Stimulated activated CD8-positive, alpha-beta memory T cell treated with anti-CD3 and anti-CD28 coated beads, Interleukin-4, amount 100 ng/mL, for 4 hours (primary cell): ENCODE results near the gene TTLL10.

Source experiments
- DNase-seq, 2 donors: peaks; one replicate each; pipeline ENCODE4 v3.0.0-alpha.2; 2020; ENCODE audit warnings: low read depth in 2 of 2, low spot score in 1 of 2

Gene TTLL10

DNA sequence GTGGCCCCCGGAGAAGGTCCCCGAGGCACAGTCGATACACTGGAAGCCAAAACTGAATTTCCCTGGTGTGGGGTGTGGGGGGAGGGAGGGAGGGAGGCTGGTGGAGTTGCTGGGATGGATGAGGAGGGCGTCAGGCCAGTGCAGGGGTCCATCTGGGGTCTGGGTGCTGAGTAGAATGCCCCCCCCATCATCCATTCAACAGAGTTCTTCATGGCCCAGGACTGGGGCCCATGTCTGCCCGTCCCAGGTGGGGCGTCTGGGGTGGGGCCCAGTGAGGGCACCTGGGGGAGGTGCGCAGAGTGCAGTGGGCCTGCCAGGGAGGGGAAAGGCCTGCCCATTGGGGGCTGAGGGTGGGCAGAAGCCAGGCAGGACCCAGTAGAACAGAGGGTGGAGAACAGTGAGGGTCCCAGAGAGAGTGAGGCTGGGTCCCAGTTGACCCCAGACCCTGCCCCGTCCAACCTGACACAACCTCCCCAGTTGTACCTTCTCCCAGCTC, 30.8 kb downstream of the TTLL10 start:
- no peak for DNase-seq

DNA sequence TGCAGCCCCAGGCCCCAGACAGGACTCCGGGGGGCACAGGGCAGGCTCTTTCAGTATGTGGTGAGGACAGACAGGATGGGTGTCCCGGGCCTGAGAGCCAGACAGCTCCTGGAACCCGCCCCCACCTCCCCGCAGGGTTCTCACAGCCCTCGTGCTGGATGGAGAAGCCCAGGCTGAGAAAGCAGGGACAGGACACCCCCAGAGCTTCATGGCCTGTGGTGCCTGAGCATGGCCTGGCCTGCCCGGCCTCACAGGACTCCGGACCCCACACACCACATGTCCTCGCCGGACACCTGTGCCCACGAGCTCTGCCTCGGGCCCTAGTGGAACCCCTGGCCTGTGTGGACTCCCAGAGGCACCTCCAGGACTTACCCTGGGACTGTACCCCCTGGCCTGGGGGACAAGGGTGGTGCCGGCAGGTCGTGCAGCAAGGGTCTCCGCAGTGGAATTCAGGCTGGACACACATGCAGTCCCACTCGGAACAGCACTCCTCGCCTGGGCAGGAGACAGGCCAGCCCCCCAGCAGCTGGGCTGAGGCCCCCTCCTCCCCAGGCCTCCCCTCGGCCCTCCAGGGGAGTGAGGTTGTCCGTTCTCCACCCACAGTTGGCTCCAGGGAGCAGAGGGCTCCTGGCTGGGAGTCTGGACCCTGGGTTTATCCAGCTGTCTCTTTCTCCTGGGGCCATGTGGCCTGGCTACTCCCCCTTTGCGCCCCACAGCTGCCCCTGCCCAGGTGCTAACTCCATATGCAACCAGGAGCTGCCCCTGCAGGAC, 31.5 kb downstream of the TTLL10 start:
- DNase-seq = no peak

DNA sequence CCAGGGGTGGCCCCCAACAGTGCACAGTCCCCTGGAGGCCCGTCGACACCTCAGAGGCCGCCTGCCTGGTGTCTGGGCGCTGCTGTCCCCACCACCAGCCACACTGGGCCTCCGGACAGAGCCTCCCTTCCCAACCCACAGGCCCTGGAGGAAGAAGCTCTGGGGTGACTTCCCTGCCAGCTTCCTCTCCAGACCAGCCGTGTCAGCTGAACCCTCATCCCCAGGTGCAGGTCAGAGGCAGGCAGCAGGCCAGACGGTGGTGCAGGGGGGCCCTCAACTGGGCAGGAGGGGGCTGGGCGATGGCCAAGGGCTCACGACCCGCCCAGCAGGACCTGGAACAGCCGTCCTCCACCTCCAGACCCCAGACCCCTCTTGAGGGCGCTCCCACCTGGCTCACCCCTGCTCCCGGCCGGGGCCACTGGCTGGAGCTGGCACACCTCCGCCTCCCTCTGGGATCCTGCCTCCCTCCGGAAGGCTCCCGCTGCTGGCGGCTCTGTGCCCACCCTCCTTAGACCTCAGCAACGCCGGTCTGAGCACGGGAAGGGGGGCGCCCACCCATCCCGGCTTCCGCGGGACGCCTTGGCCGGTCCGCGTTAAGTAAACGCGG, 32.2 kb downstream of the TTLL10 start:
- DNase-seq = no peak

DNA sequence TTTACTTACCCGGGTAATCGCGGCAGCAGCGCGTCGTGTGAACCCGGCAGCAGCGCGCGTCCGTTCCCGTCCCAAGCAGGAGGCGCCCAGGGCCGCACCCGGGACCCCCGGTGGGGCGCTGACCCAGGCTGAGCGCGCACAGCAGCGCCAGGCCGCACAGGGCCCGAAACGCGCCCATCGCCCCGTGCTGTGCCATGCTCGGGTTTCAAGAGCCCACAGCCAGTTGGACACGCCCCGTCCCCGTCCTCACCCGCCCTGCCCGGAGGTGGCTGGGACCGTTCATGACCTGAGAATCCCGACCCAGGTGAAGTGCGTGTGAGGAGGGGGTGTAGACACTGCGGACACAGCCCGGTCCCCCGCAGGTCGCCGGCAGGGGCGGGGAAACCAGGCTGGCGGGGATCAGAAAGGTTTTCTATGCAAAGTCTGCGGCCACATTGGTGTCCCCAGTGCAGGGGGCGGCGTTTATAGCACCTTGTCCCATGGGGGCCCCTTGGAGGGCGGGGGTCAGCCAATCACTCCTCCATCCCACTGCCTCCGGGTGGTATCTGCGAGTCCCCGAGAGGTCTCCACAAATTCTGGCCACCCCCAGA, 32.8 kb downstream of the TTLL10 start, which contains the start of gene TNFRSF18:
TNFRSF18 (minus strand) TSS at position 217 of the 590 bp plus-strand sequence; CDS start at position 196, 21 bp downstream.
- DNase-seq = no peak

DNA sequence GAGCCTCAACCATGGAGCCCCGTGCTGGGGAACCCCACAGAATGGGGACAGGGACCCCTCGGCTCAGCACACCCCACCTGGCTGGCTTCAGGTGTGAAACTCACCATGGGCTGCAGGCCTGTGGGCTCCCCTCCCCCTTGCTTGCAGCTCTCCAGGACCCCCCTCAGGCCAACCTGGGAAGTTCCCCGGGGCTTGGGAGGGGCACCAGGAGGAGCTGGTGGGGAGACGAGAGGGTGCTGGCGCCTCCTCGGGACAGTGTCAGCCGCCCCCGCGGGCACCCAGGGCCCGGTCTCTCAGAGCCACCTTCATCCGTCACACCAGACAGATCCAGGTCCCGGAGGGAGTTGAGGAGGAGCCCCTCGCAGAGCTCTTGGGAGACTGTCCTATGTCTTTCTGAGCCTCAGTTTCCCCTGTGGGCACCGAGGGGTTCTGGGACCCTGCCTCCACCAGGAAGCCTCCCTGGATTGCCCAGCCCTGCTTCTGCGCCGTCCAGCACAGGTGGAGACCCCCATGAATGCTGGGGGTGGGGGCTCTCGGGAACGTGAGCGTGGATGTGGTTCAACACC, 33.4 kb downstream of the TTLL10 start:
- no peak for DNase-seq

DNA sequence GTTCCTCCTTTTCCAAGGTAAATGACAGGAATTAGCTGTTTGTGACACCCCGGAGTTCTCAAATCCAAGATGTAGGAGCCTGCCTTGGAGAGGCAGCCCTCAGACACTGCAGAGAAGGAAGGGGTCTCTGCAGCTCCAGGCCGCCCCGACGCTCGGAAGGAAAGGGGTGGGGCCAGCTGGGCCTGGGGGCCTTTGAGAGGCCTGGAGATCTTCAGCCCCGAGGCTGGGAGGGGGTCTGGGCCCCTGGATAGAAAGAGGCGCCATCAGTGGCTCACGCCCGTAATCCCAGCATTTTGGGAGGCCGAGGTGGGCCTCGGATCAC, 33.9 kb downstream of the TTLL10 start:
- DNase-seq = no peak

DNA sequence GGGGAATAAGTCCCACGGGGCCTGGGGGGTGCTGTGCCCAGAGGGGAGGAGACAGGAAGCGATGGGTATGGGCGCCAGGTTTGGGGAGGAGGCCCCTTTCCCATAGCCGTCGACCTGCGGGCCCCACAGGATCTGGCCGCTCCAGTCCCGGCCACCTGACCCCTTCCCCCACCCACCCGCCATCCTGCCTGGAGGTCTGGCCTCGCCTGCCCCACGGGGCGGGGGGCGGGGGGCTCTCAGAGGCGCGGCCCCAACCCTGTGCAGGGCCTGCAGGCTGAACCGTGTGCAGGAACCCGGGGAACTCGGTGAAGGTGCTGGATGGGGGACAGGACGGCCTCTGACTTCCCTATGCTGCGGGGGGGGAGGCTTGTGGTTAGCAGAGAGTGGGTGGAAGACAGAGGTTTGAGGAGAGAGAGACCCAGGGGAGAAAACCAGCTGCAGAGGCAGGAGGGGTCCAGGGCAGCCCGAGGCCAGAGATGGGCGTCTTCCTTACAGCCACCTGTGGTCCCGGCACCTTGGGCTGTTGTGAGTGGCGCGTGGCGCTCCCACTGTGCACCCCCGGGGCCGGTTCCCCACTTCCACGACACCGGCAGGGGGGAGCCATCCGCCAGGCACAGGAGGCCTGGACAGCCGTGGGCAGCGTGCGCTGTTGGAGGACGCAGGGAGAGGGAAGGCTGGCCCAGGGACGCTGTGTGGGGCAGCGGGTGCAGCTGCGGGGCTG, 35.2 kb downstream of the TTLL10 start:
- no peak for DNase-seq

DNA sequence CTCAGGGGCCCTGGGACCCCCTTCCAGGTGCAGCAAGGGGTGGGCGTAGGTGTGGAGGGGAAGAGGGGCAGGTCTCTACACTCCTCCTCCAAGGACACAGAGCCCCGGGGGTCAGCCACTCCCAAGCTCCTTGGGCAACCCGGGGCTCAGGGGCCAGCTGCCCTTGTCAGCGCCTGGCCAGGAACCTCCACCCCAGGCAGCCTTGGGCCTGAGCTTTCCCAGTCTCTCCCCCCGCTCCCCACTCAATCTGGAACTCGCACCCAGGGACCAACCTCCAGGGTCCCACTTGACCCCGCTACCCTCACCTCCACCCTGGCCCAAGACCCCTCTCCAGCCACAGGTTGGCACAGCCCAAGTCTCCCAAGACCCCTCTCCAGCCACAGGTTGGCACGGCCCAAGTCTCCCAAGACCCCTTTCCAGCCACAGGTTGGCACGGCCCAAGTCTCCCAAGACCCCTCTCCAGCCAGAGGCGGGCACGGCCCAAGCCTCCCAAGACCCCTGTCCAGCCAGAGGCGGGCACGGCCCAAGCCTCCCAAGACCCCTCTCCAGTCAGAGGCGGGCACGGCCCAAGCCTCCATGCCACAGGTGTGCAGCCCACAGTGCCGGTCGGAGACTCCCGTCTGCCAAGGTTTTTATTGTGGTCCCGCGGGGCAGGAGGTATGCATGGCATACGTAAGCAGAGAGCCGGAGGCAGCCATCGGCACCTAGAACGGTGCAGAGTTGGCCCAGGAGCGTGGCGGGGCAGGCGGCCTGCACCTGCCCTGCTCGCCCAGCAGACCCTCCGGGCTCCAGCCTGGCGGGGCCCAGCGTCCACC, 37.3 kb downstream of the TTLL10 start:
- no peak for DNase-seq

DNA sequence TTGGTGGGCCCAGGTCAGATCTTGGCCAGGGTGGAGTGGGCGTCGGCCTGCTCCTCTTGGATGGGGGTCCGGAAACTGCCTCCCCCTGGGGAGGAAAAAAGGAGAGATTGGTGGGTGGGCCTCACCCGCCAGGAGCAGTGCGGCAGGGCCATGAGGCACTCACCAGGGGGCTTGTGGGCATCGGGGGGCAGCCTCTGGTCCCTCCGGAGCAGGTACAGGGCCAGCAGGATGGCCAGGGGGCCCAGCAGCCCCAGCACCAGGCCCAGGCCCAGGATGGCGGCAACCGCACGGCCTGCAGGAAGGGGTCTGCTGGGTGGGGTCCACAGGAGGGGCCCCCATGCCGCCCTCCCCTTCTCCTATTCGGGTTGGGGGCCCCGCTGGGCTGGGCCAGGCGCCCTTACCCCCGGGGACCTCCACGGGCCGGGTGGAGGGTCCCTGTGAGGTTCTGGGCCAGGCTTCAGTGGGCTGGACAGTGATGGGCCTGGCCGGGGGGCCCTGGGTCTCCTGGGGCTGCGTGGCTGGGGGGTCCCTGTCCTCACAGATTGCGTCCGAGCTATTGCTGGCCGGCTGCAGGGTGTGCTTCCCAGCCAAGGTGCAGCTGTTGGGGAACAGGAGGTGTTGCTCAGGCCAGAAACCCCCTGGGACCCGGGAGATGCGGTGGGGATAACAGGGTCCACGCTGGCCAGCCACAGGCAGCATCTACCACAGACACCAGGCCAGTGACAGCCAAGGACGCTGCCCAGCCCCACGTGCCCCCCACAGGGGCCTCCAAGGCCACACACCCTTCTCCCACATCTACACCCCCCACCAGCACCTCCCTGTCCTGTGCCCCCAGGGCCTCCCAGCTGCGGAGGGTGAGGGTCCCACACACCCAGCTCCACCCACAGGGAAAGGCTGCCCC, 38.1 kb downstream of the TTLL10 start:
- DNase-seq = no peak

DNA sequence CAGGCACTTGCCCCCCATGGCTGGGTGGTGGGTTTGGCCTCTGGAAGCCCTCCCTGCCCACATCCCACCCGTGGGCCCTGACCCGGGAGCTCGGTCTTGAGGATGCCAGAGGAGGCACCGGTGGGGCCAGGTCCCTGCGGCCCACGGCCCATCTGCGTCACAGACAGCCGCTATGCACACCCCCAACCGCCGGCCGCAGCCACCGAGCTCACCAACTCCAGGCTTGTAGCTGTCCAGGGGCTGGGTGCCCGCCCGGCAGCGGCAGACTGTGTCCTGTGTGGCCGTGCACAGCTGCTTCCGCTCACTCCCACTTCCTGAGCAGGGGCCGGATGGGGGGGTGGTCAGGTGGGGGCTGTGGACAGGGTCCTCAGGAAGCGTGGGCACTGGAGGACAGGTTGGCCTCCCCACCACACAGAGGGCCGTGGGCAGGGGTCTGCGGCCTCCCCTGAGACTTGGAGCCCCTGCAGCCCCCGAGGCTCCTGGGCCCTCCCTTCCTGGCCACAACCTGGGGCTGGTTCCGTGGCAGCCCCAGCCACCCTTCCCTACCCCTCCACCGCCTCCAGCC, 39.2 kb downstream of the TTLL10 start:
- DNase-seq = peak in 1 of 2 donors; percentile 46

DNA sequence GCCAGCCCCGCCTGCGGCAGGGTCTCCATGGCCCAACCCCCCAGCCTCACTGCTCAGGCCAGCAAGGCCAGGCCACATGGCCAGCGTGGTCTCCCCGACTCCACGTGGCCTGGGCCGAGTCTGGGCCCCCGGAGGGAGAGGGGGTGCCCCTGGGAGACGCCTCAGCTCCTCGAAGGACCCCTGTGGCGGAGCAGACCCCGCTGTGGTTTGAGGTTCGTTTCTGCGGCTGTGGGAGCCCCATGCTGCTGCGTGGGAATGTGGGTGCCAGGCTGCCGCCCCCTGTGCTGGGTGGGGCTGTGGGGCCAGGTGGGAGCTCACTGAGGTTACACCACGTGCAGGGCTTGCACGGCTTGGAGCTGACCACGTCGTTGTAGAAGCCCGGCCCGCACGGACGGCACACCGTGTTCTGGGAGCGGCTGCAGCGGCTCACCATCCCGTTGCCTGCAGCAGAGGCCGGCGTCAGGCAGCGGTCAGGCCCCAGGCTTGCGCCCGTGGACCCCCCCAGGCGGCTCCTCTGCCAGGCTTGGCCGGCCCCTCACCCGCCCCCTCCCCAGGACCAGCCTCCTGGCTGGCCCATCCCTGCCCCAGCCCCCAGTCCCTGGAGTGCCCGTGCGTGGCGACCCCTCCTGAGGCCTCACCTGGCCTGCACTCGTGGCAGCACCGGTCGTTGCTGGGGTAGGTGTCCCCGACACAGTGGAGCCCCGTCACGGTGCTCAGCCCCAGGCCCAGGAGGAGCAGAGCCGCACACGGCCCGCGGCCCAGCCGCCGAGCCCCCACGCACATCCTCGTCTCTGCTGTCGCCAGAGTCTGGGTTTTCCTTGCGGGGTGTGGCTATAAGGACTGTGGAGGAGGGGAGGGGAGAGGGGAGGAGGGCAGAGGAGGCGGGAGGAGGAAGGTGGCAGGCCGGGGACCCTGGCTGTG, 39.9 kb downstream of the TTLL10 start, which contains the start of gene TNFRSF4:
TNFRSF4 (minus strand) TSS at position 809 of the 921 bp plus-strand sequence; CDS start at position 783, 26 bp downstream.
- DNase-seq = no peak

DNA sequence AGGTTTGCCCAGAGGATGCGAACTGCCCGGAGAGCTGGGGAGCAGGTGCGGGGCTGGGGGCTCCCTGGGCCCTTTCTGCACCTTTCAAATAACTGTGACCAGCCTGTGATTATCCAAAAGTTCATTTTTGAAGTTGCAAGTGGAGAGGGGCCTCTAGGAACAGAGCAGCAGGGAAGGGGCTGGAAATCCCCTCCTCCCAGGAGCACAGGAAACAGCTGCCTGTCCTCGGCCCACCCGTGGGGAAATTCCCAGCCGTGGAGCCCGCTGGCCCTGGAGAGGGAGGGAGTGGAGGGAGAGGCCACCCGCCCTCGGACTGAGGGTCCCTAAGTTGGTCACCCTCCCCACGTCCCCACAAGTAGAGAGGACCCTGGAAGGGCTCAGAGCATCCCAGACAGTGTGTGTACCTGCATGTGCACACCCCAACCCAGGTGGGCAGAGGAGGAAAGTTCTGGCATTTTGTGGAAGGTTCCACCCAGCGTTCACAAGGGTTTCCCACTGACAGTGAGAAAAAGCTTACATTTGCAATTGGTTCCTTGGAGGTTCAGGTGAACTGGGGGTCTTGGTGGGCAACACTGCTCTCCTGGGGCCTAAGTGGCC, 41.5 kb downstream of the TTLL10 start:
- no peak for DNase-seq

DNA sequence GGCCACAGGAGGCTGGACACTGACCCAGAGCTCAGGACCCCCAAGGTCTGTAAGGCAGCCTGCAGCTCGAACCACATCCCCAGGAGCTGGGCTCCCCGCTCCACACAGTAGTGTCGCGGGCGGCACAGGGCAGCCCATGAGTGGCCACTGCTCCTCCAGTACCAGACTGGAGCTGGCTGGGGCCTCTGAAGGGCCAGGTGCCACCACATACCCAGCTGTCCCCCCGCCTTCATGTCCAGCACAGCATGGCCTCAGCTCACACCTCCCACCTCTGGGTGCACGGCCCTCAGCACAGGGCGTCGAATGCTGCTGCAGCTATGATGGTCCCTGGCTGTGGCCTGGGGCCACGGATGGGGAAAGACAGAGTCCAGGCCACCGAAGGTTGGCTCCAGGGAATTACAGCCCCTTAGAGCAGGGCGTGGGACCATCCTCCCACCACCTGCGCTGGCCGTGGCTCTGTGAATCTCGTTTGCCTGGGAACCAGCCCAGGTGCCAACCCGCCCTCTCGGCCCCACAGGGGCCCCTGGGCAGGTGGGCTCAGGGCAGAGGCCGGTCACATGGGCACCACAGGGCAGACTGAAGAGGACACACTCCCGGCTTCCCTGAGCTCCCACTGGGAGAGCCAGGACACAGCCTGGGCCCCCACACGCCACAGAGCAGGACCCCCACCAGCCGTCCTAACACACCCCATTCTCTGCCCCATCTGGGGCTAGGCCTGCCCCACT, 42.4 kb downstream of the TTLL10 start:
- DNase-seq = no peak

DNA sequence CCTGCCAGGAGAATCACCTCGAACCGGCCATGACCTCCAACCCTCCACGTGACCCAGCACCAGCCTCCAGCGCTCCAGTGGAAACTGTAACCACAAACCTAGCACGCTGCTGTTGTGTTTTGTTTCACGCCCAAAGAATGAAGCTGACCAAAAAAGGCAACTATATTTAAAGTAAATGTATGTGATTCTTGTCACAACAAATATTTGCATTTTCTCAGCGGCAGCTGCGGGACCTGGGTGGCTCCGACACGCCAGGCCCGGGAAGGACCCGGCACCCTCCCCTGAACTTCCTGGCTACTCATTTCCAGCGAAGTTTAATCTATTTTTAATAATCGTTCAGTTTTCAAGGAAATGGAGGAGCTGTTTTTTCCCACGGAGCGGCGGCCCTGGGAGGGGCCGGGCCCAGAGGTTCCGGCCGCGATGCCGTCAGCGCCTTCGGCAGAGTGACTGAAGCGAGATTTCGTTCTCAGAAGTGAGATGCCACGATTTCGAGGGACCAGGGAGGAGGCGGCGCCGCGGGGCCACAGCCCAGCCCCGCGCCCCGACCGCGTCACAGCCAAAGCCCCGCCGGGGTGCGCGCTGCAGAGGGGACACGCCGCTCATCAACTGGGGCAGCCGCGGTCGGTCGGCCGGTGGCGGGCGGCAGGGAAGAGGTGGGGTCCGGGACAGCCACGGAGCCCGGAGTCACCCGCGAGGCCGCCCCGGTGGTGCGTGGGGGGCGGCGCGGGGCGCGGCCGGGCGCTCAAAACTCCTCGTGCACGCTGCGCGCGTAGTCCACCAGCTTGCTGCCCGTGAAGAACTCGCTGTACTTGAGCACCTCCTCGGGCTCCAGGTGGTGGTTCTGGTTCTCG, 43.3 kb downstream of the TTLL10 start:
- DNase-seq = no peak

DNA sequence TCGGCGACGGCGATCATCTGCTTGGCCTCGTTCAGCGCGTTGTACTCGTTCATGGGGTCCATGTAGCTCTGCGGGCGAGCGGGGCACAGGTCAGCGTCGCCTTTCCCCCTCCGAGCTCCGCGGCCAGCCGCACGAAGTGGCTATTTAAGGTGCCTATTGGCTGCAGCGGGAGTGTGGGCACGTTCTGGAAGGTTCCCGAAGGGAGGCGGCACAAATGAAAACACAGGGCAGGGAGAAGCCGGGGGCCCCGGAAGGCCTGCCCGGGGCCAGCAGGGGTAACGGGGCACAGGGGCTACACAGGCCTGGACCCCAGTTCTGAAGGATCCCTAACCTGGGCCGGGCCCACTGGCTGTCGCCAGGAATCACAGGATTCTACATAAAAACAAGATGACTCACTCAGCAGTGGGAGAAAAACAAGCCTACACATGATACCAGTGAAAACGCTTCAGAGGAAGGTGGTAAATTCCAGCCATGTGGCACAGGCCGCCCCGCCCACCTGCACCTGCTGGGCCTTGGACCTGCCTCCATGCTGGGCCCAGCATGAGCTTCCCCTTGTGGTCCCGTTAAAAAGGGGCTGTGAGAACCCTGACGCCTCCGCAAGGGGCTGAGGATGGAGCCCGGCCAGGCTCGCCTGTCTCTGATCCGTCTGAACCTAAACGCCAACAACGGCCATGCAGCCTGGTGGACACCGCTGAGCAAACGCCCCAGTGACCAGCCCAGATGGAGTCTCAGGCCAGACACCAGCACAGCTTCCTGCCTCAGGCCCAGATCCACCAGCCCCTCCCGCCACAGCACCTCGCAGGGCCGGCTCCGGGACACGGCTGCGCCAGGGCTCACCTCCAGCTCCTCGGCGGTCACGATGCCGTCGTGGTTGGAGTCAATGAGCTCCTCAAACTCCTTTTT, 44.2 kb downstream of the TTLL10 start:
- DNase-seq = no peak
